ENCODE data around the gene MYRIP. TPM values are rescaled to one million over a fixed set of nuclear protein-coding genes. Genes with fewer than 3 reads are reported as not detected.

The MYRIP gene
- total RNA-seq, 1 donor from 2014 or later: 5.9 TPM

DNA sequence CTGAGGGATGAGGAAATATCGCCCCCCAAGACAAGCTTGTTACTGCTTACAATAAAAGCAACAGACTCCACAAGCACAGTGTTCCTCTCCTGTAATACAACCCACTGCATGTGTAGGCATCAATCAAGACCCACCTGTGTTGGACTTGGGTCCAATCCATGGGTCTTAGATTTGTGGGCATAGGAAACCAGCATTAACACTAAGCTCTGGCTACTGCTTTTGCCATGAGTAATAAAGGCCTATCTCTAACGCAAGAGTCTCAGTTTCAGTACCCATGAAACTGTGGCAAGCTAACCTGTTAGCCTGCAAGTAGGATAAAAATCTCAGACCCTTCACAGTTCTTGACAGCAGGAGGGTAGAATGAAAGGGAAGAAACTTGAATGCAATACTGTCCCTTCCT, 494.9 kb downstream of the MYRIP start:
- DNase-seq (no peak), ATAC-seq (no peak)
- Histone ChIP-seq H3K4me1 (peaks cover 10% of the 10 kb centered on the region), H3K27me3 (no peaks in the 10 kb centered on the region), H3K9me3 (no peaks in the 10 kb centered on the region), H3K36me3 (no peaks in the 10 kb centered on the region), H3K4me3 (no peak overlapping the region), H3K27ac (no peak overlapping the region)
- TF ChIP-seq, protein P1, sequence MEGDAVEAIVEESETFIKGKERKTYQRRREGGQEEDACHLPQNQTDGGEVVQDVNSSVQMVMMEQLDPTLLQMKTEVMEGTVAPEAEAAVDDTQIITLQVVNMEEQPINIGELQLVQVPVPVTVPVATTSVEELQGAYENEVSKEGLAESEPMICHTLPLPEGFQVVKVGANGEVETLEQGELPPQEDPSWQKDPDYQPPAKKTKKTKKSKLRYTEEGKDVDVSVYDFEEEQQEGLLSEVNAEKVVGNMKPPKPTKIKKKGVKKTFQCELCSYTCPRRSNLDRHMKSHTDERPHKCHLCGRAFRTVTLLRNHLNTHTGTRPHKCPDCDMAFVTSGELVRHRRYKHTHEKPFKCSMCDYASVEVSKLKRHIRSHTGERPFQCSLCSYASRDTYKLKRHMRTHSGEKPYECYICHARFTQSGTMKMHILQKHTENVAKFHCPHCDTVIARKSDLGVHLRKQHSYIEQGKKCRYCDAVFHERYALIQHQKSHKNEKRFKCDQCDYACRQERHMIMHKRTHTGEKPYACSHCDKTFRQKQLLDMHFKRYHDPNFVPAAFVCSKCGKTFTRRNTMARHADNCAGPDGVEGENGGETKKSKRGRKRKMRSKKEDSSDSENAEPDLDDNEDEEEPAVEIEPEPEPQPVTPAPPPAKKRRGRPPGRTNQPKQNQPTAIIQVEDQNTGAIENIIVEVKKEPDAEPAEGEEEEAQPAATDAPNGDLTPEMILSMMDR (IDR thresholded peaks at IDR 0.05): no peak
- intact Hi-C loops (cut with DNase I): no loop called here

DNA sequence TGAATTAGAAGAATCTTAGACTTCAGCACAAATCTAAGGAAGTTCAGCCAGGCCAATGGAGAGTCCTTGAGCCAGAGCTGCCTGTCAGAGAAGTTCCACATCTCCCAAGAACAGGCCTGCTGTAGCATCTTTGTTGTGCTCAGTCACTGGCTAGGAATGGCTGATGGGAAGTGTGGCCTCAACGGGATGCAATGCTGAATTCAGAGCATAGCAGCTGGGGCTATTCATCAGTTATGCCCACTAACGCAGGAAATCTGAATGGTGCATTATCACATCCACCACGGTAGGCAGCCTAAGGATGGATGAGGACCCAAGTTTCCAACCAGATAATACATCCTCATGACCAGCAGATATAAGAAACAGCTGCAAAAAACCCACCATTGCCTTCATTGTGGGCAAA, 496.9 kb downstream of the MYRIP start:
- no peak for ATAC-seq
- intact Hi-C loops (cut with DNase I): no loop called here
- TF ChIP-seq, protein P1 (IDR thresholded peaks at IDR 0.05): no peak

DNA sequence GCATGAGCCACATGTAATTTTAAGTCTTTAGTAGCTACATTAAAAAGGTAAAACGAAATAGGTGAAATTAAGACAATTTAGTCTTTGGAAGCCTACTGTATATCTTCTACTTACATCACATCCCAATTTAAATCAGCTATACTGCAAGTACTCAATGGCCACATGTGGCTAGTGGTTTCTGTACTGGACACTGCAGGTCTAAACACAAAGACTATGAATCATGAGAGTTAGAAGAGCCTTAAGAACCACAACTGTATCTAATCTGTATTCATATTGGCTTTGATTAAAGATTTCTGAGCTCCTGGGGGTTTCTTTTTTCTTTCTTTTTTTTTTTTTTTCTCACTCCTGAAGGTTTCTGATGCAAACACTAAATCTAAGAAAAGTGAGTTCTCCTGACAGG, 497.8 kb downstream of the MYRIP start:
- intact Hi-C loops (cut with DNase I): no loop called here
- TF ChIP-seq, protein P1 (IDR thresholded peaks at IDR 0.05): no peak
- no peak for ATAC-seq
- no peak overlapping the region for H3K4me3 ChIP-seq
- H3K9me3 ChIP-seq: no peaks in the 10 kb centered on the region
- DNase-seq: no peak
- H3K4me1 ChIP-seq: peaks cover 21% of the 10 kb centered on the region
- H3K27me3 ChIP-seq: no peaks in the 10 kb centered on the region
- H3K36me3 ChIP-seq: peaks cover 12% of the 10 kb centered on the region
- H3K27ac ChIP-seq: no peak overlapping the region

More for the DNA sequence above, 496.9 kb downstream of the MYRIP start:
- H3K4me1 ChIP-seq: peaks cover 12% of the 10 kb centered on the region
- no peaks in the 10 kb centered on the region for H3K9me3 ChIP-seq
- H3K4me3 ChIP-seq: no peak overlapping the region
- H3K36me3 ChIP-seq: peaks cover 3% of the 10 kb centered on the region
- no peak for DNase-seq
- no peaks in the 10 kb centered on the region for H3K27me3 ChIP-seq
- H3K27ac ChIP-seq: no peak overlapping the region

DNA sequence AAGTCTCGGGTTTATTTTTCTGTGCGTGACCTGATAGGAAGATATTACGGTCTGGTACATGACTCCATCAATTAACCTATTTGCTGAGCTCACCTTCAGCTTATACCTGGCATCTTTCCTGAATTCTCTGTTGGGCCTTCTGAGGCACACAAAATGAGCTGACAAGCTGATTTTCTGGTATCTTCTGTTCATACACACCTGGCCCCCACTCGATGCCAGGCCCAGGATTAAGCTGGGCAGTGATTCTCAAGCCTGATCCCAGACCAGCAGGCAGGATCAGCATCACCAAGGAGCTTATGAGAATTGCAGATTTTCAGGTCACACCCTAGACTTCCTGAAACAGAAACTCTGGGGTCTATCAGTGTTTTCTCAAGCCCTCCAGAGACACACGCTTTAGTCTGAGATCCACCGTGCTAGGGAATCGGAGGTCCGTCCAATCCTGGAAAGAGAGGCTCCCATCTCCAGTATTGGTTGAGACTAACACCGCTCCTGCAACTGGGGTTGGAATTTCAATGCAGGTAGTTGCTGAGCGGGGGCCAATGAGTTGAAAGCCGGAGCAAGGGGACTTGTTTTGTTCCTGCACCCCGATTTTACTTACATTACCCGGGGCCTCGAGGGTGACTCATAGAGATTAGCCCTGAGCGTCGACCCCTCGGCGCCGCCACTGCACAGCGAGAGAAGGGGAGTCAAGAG, 499.5 kb downstream of the MYRIP start:
- no peak for DNase-seq
- peaks cover 28% of the 10 kb centered on the region for H3K4me1 ChIP-seq
- peaks cover 29% of the 10 kb centered on the region for H3K36me3 ChIP-seq
- H3K9me3 ChIP-seq: no peaks in the 10 kb centered on the region
- TF ChIP-seq, protein P1 (IDR thresholded peaks at IDR 0.05): no peak
- peak overlapping the region; percentile 98 for H3K27ac ChIP-seq
- ATAC-seq: peak; percentile 3
- H3K4me3 ChIP-seq: peak overlapping the region; percentile 96
- intact Hi-C loops (cut with DNase I): no loop called here
- H3K27me3 ChIP-seq: no peaks in the 10 kb centered on the region

DNA sequence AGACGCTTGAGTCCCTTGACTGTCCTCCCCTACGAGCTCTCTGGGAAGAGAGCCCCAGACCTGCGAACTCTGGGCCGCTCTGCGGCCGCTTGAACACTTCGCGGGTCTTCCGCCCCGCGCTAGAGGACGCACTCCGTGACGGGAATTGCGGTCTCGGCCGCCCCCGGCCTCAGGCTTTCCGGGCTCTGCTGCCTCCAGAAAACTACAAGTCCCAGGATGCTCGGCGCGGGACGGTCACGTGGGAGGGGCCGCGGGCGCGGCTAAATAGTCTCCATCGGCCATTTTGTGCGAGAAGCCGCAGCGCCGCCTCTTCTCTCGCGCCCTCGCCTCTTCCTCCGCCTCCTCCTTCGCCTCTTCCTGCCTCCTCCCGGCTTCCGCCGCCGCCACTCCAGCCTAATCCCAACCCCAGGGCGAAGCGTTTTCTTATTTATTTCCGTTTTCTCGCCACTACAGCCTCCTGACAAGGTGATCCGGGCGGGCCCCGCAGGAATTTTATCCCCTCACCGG, 500.1 kb downstream of the MYRIP start, which contains the start of gene EIF1B:
TSS of gene EIF1B (plus strand) at position 290 of the 507 bp plus-strand sequence. CDS start 235 bp downstream, outside the sequence.
- Histone ChIP-seq H3K27ac (peak within 1 kb of the TSS; percentile 98), H3K27me3 (no peaks in the 10 kb centered on the region), H3K36me3 (peaks cover 32% of the 10 kb centered on the region), H3K4me3 (peak within 1 kb of the TSS; percentile 96), H3K4me1 (peaks cover 28% of the 10 kb centered on the region), H3K9me3 (no peaks in the 10 kb centered on the region)
- intact Hi-C loops (cut with DNase I): no loop called here
- TF ChIP-seq, protein P1 (IDR thresholded peaks at IDR 0.05): peak; percentile 91
- ATAC-seq (peak; percentile 98), DNase-seq (peak; percentile 99)

All from upper lobe of right lung (tissue), 1 donor.